HEK293T (cell line): ENCODE measurements around the gene SLC25A42.

Source experiments
- ARNT ChIP-seq: fragments of 450-650 bp; IDR thresholded peaks from 2 replicates; pipeline ENCODE4 v1.6.1; 2017; ENCODE audit warnings: mild to moderate bottlenecking
- BHLHE40 ChIP-seq: fragments of 450-650 bp; IDR thresholded peaks from 2 replicates; pipeline ENCODE4 v1.6.1; 2016; ENCODE audit warnings: mild to moderate bottlenecking, moderate library complexity, borderline replicate concordance
- CTBP1 ChIP-seq: fragments of 450-650 bp; IDR thresholded peaks from 2 replicates; pipeline ENCODE4 v1.6.1; 2016; ENCODE audit warnings: borderline replicate concordance
- FOXK2 ChIP-seq: fragments of 450-650 bp; IDR thresholded peaks from 2 replicates; pipeline ENCODE4 v1.6.1; 2016; ENCODE audit warnings: mild to moderate bottlenecking
- L3MBTL2 ChIP-seq: fragments of 450-650 bp; conservative IDR thresholded peaks from 2 replicates; pipeline ENCODE4 v1.6.1; 2016; ENCODE audit warnings: mild to moderate bottlenecking
- LEF1 ChIP-seq: fragments of 450-650 bp; IDR thresholded peaks from 2 replicates; pipeline ENCODE4 v1.6.1; 2017; ENCODE audit warnings: mild to moderate bottlenecking, borderline replicate concordance
- NFRKB ChIP-seq: fragments of 450-650 bp; IDR thresholded peaks from 2 replicates; pipeline ENCODE4 v1.6.1; 2016; ENCODE audit warnings: mild to moderate bottlenecking, moderate library complexity
- SP1 ChIP-seq: fragments of 450-650 bp; IDR thresholded peaks from 2 replicates; pipeline ENCODE4 v1.6.1; 2017
- SUZ12 ChIP-seq: fragments of 450-650 bp; IDR thresholded peaks from 2 replicates; pipeline ENCODE4 v1.6.1; 2016; ENCODE audit warnings: mild to moderate bottlenecking
- ZNF384 ChIP-seq: fragments of 450-650 bp; IDR thresholded peaks from 2 replicates; pipeline ENCODE4 v1.6.1; 2016
- TF ChIP-seq, protein P1 (sequence below): fragments of 450-650 bp; IDR thresholded peaks from 2 replicates; pipeline ENCODE4 v1.6.1; 2016

DNA sequence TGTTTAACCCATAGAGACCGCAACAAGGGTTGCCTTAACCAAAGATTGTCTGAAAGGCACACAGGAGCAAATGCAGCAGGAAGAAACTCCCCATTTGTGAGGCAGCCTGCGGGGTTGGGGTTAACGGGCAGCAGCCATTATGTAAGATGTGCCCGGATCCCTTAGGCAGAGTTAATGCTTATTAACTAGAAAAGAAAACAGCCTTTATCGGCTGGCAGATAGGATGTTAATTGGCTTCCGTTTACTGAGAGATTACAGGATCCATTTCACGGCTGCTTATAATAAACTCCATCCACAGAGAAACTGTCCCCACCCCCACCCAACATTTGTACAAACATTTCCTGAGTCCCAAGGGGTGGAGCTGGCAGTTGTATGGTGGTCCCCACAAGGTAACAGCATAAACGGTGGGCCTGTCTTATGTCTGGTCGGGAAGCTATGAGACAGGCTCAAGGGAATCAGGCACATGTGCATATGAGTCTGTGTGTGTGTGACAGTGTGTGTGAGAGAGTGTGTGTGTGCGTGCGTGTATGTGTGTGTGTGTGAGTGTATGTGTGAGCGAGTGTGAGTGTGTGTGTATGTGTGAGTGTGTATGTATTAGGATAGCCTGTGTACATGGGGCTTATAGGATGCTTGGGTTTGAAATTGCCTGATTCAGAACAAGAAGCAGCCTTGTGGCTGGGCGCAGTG, 10.5 kb downstream of the SLC25A42 start:
- TF ChIP-seq SUZ12 (no peak), LEF1 (no peak), ARNT (no peak), L3MBTL2 (no peak), ZNF384 (no peak), NFRKB (no peak), BHLHE40 (no peak), FOXK2 (no peak), CTBP1 (no peak), SP1 (no peak)
- TF ChIP-seq, protein P1, sequence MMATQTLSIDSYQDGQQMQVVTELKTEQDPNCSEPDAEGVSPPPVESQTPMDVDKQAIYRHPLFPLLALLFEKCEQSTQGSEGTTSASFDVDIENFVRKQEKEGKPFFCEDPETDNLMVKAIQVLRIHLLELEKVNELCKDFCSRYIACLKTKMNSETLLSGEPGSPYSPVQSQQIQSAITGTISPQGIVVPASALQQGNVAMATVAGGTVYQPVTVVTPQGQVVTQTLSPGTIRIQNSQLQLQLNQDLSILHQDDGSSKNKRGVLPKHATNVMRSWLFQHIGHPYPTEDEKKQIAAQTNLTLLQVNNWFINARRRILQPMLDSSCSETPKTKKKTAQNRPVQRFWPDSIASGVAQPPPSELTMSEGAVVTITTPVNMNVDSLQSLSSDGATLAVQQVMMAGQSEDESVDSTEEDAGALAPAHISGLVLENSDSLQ, result no peak
